GM12801 (cell line): ENCODE measurements around the gene KLHL25.

ENCODE experiments used
- TF ChIP-seq, protein P1 (sequence below): IDR thresholded peaks from one replicate; pipeline ENCODE4 v1.5.1; 2011; ENCODE audit warnings: control low read depth; ENCODE audit not compliant: insufficient read length; ENCODE audit errors: extremely low read depth

Gene KLHL25

GRCh38 chr15:85825118-85825517, 30.4 kb upstream of the KLHL25 start:
- TF ChIP-seq, protein P1, sequence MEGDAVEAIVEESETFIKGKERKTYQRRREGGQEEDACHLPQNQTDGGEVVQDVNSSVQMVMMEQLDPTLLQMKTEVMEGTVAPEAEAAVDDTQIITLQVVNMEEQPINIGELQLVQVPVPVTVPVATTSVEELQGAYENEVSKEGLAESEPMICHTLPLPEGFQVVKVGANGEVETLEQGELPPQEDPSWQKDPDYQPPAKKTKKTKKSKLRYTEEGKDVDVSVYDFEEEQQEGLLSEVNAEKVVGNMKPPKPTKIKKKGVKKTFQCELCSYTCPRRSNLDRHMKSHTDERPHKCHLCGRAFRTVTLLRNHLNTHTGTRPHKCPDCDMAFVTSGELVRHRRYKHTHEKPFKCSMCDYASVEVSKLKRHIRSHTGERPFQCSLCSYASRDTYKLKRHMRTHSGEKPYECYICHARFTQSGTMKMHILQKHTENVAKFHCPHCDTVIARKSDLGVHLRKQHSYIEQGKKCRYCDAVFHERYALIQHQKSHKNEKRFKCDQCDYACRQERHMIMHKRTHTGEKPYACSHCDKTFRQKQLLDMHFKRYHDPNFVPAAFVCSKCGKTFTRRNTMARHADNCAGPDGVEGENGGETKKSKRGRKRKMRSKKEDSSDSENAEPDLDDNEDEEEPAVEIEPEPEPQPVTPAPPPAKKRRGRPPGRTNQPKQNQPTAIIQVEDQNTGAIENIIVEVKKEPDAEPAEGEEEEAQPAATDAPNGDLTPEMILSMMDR = no peak

- TF ChIP-seq, protein P1 = no peak
Observed at GRCh38 chr15:85821545-85821944, 26.8 kb upstream of the KLHL25 start.

DNA sequence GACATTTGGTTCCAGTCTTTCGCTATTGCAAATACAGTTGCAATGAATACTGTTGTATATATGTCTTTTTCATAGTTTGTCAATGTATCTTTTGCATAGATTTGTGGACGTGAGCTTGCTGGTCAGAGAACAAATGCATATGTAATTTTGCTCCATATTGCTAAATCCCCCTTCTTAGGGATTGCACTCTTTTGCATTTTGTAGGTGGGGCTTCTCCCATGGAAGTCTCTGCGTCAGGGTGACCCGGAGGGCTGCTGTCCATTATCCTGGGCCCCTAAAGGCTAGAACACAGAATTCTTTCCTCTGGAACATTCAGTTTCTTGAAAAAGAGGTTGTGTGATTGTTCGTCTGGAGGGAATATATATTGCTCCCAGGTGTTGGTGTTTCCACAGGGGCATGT, 25.2 kb upstream of the KLHL25 start:
- TF ChIP-seq, protein P1 = no peak

DNA sequence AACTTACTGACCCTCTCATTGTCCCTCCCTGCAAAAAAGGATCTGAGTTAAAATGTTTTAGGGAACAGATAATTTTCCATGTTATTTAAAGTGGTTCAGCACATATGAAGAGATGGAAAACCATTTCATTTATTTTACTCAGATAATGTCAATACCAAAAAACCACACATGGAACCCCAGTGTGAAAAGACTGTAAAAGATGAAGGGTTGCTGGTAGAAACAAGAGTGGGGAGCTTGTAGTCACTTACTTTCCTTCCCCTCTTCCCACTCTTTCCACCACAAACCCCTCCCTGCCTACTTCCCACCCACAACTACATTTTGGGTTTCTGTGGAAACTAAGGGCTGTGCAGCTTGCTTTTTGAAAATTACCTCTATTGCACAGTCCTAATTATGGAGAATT, 18.5 kb upstream of the KLHL25 start:
- TF ChIP-seq, protein P1 = no peak

DNA sequence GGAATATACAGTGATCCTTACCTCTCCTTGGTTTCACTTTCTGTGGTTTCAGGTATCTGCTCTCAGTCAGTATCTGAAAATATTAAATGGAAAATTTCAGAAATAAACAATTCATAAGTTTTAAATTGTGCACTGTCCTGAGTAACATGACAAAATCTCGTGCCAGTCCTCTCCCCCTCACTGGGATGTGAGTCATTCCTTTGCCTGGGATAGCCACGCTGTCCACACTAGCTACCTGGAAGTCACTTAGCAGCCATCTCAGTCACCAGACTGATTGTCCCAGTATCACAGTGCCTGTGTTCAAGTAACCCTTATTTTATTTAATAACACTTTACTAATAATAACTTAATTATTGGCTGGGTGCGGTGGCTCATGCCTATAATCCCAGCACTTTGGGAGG, 15.3 kb upstream of the KLHL25 start:
- TF ChIP-seq, protein P1 = no peak

DNA sequence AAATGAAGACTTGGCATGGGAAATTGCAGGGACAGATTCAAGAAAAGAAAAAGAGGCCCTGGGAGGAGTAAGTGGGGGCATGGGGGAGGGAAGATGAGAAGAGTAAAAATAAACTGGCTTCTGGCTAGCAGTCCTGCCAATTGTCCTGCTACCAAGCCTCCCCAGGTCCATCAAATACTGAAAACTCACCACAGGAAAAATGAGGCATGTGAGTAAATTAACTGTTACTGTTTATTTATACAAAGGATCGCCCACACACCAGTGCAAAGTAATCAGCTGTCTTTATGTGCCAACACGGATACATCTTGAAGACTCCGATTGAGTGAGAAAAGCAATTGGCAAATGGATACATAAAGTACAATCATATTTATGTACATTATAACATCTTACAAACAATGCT, 10.7 kb upstream of the KLHL25 start:
- TF ChIP-seq, protein P1 = no peak

- TF ChIP-seq, protein P1 = no peak
Observed at GRCh38 chr15:85804481-85805170, 9.9 kb upstream of the KLHL25 start.
